DOHH2 (cell line): ENCODE measurements around the gene FDXACB1.
"Not testable (repeated sequence)": the region's sequence is repeated elsewhere in the genome, so short reads cannot be mapped to it uniquely, and the experiment has no call there.

Source experiments
- H3F3A ChIP-seq: fragments of 200-600 bp; sonication (generic), shearing (Covaris generic); 2 replicates; pipeline ENCODE4 v1.6.0; 2016; ENCODE audit warnings: antibody characterized with exemption, mild to moderate bottlenecking; ENCODE audit not compliant: control insufficient read depth, insufficient read depth
- H3K27ac ChIP-seq: fragments of 200-600 bp; sonication (generic); 2 replicates; pipeline ENCODE4 v1.5.1; 2014; ENCODE audit warnings: low read depth, mild to moderate bottlenecking, low read length, moderate library complexity
- H3K27me3 ChIP-seq: fragments of 200-600 bp; sonication (generic); 2 replicates; pipeline ENCODE4 v1.6.1; 2014; ENCODE audit warnings: mild to moderate bottlenecking, low read length, mixed read lengths; ENCODE audit not compliant: control insufficient read depth
- H3K36me3 ChIP-seq: fragments of 200-600 bp; sonication (generic); 2 replicates; pipeline ENCODE4 v1.6.1; 2014; ENCODE audit warnings: mild to moderate bottlenecking, low read length, moderate library complexity, mixed read lengths; ENCODE audit not compliant: control insufficient read depth
- H3K4me1 ChIP-seq: fragments of 200-600 bp; sonication (generic); 2 replicates; pipeline ENCODE4 v1.6.1; 2014; ENCODE audit warnings: mild to moderate bottlenecking, low read length, mixed read lengths; ENCODE audit not compliant: control insufficient read depth
- H3K4me2 ChIP-seq: fragments of 200-600 bp; sonication (generic); 2 replicates; pipeline ENCODE4 v1.6.0; 2014; ENCODE audit warnings: mild to moderate bottlenecking, low read length, moderate library complexity
- H3K4me3 ChIP-seq: fragments of 200-600 bp; sonication (generic); 2 replicates; pipeline ENCODE4 v1.5.1; 2014; ENCODE audit warnings: mild to moderate bottlenecking, low read length, mixed read lengths
- H3K79me2 ChIP-seq: fragments of 200-600 bp; sonication (generic); 2 replicates; pipeline ENCODE4 v1.6.1; 2014; ENCODE audit warnings: mild to moderate bottlenecking, low read length, mixed read lengths; ENCODE audit not compliant: control insufficient read depth
- H3K9me2 ChIP-seq: fragments of 200-600 bp; sonication (generic); replicated peaks from 2 replicates; pipeline ENCODE4 v1.6.1; 2014; ENCODE audit warnings: mild to moderate bottlenecking, low read length, mixed read lengths; ENCODE audit not compliant: control insufficient read depth
- H3K9me3 ChIP-seq: fragments of 200-600 bp; sonication (generic); 2 replicates; pipeline ENCODE4 v1.6.1; 2014; ENCODE audit warnings: antibody characterized with exemption, low read length, mixed read lengths; ENCODE audit not compliant: control insufficient read depth, insufficient read depth
- H4K20me1 ChIP-seq: fragments of 200-600 bp; sonication (generic); 2 replicates; pipeline ENCODE4 v1.6.0; 2014; ENCODE audit warnings: low read depth, mild to moderate bottlenecking, antibody characterized with exemption, low read length, moderate library complexity; ENCODE audit not compliant: control insufficient read depth, insufficient read depth
- EZH2phosphoT487 ChIP-seq: fragments of 200-600 bp; sonication (generic); IDR thresholded peaks from 2 replicates; pipeline ENCODE4 v1.6.1; 2017; ENCODE audit warnings: borderline replicate concordance, mild to moderate bottlenecking, antibody characterized with exemption, low read length, moderate library complexity, mixed read lengths
- TF ChIP-seq, protein P1 (sequence below): fragments of 200-600 bp; sonication (generic); IDR thresholded peaks from one replicate; pipeline ENCODE4 v1.5.1; 2014; ENCODE audit warnings: antibody characterized with exemption, mild to moderate bottlenecking, low read depth, low read length; ENCODE audit not compliant: poor library complexity, severe bottlenecking

The FDXACB1 gene

DNA sequence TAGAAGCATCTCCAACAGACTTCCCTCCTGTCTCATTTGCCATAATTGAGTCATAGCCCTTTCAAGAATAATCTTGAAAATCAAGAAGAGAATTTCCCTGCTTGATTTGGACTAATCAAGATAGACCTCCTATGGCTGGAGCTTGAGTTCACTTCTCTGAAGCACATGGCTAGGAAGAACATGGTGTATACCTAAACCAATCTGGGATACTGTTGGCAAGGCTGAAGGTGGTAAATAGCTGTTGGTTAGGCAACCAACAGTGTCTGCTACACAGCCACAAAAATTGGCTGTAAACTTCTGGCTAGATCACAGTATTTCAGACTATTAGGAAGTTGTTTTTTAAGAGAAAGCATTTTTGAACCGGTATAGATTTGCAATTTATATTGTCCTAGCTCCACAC lies 27.7 kb upstream of the FDXACB1 start:
- Histone ChIP-seq H3K4me3 (no peak overlapping the region), H4K20me1 (no peaks in the 10 kb centered on the region), H3F3A (no peaks in the 10 kb centered on the region), H3K4me1 (no peaks in the 10 kb centered on the region), H3K9me2 (no peaks in the 10 kb centered on the region), H3K27ac (no peak overlapping the region), H3K9me3 (no peaks in the 10 kb centered on the region), H3K27me3 (peaks cover 33% of the 10 kb centered on the region), H3K79me2 (no peaks in the 10 kb centered on the region), H3K36me3 (no peaks in the 10 kb centered on the region), H3K4me2 (no peak overlapping the region)
- TF ChIP-seq, protein P1, sequence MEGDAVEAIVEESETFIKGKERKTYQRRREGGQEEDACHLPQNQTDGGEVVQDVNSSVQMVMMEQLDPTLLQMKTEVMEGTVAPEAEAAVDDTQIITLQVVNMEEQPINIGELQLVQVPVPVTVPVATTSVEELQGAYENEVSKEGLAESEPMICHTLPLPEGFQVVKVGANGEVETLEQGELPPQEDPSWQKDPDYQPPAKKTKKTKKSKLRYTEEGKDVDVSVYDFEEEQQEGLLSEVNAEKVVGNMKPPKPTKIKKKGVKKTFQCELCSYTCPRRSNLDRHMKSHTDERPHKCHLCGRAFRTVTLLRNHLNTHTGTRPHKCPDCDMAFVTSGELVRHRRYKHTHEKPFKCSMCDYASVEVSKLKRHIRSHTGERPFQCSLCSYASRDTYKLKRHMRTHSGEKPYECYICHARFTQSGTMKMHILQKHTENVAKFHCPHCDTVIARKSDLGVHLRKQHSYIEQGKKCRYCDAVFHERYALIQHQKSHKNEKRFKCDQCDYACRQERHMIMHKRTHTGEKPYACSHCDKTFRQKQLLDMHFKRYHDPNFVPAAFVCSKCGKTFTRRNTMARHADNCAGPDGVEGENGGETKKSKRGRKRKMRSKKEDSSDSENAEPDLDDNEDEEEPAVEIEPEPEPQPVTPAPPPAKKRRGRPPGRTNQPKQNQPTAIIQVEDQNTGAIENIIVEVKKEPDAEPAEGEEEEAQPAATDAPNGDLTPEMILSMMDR, result no peak
- no peak for TF ChIP-seq EZH2phosphoT487

DNA sequence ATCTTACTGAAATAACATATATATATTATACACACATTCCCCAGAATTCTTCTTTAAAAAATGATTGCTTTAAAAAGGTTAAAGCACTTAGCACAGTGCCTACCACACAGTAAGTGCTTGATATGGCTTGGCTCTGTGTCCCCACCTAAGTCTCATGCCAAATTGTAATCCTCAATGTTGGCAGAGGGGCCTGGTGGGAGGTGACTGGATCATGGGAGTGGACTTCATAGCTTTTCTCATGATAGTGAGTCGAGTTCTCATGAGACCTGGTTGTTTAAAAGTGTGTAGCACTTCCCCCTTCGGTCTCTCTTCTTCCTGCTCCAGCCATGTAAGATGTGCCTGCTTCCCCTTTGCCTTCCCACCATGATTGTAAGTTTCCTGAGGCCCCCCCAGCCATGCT lies 26.4 kb upstream of the FDXACB1 start:
- Histone ChIP-seq H3K36me3 (no peaks in the 10 kb centered on the region), H3K4me1 (no peaks in the 10 kb centered on the region), H3F3A (no peaks in the 10 kb centered on the region), H3K9me2 (no peaks in the 10 kb centered on the region), H3K4me3 (no peak overlapping the region), H3K27me3 (peaks cover 21% of the 10 kb centered on the region), H3K79me2 (no peaks in the 10 kb centered on the region), H4K20me1 (no peaks in the 10 kb centered on the region), H3K9me3 (no peaks in the 10 kb centered on the region), H3K4me2 (no peak overlapping the region), H3K27ac (no peak overlapping the region)
- TF ChIP-seq, protein P1, result no peak
- TF ChIP-seq EZH2phosphoT487, result no peak

DNA sequence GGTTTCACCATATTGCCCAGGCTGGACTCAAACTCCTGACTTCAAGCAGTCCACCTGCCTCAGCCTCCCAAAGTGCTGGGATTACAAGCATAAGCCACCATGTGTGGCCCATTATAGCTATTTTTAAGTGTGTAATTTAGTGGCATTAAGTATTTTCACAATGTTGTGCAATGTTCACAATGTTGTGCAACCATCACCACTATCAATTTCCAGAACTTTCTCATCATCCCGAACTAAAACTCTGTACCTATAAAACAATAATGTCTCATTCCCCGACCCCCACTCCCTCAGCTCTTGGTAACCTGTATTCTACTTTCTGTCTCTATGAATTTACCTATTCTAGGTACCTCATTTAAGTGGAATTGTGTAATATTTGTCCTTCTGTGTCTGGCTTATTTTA lies 7.9 kb upstream of the FDXACB1 start:
- H4K20me1 ChIP-seq, result no peaks in the 10 kb centered on the region
- H3K9me2 ChIP-seq, result no peaks in the 10 kb centered on the region
- no peaks in the 10 kb centered on the region for H3K79me2 ChIP-seq
- no peak for TF ChIP-seq EZH2phosphoT487
- TF ChIP-seq, protein P1, result no peak
- no peaks in the 10 kb centered on the region for H3K36me3 ChIP-seq
- H3K27ac ChIP-seq, result no peak overlapping the region
- H3K4me2 ChIP-seq, result no peak overlapping the region
- H3F3A ChIP-seq, result no peaks in the 10 kb centered on the region
- no peaks in the 10 kb centered on the region for H3K4me1 ChIP-seq
- H3K4me3 ChIP-seq, result no peak overlapping the region
- no peaks in the 10 kb centered on the region for H3K9me3 ChIP-seq
- no peaks in the 10 kb centered on the region for H3K27me3 ChIP-seq

DNA sequence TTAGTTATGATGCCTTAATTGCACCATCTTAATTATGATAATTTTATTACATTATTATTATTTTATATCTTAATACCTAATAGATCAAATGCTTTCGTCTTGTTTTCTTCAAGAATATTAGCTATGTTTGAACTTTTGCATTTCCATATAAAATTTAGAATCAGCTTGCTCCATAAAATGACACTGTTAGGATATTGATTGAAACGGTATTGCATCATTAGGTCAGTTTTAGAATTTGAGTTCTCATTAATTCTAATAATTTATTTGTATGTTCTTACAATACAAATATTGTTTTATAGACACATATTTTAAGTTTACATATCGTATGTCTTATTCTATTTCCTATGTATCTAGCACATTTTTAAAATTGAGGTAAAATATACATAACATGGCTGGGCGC lies 7.1 kb upstream of the FDXACB1 start:
- Histone ChIP-seq H4K20me1 (no peaks in the 10 kb centered on the region), H3K79me2 (no peaks in the 10 kb centered on the region)
- TF ChIP-seq, protein P1, result no peak
- TF ChIP-seq EZH2phosphoT487, result no peak

DNA sequence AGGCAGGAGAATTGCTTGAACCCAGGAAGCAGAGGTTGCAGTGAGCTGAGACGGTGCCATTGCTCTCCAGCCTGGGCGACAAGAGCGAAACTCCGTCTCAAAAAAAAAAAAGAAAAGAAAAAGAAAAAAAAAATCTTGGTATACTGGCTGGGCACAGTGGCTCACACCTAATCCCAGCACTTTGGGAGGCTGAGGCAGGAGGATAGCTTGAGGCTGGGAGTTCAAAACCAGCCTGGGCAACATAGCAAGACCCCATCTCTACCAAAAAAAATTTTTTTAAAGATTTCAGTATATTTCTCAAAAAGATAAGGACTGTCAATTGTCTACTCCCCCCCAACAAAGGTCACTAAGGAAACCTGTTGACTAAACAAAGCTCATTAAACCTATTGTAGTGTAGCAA lies 6.1 kb upstream of the FDXACB1 start:
- H3K9me2 ChIP-seq, H3K4me2 ChIP-seq, H3K27ac ChIP-seq, H4K20me1 ChIP-seq, H3K4me1 ChIP-seq, H3K79me2 ChIP-seq, H3K4me3 ChIP-seq, H3K27me3 ChIP-seq, H3F3A ChIP-seq, H3K36me3 ChIP-seq, H3K9me3 ChIP-seq: not testable (repeated sequence)

More for the DNA sequence above, 7.1 kb upstream of the FDXACB1 start:
- Histone ChIP-seq H3K4me3 (no peak overlapping the region), H3K9me3 (no peaks in the 10 kb centered on the region), H3K4me2 (no peak overlapping the region), H3K9me2 (no peaks in the 10 kb centered on the region), H3F3A (no peaks in the 10 kb centered on the region), H3K27ac (no peak overlapping the region), H3K36me3 (no peaks in the 10 kb centered on the region), H3K27me3 (no peaks in the 10 kb centered on the region), H3K4me1 (no peaks in the 10 kb centered on the region)
